AG04450 (cell line): ENCODE measurements around the gene C6orf15. TPM values are rescaled to one million over a fixed set of nuclear protein-coding genes. Genes with fewer than 3 reads are reported as not detected.

Experiments used
- CTCF ChIA-PET: fragments of 300-600, 350-600 bp; formaldehyde crosslinking; extraction: SDS; loops from one replicate; lab custom pipeline; 2022; ENCODE audit warnings: antibody characterized with exemption, inconsistent platforms; lab: Charles Lee
- POLR2A ChIA-PET: fragments of 350-600 bp; formaldehyde crosslinking; extraction: SDS; loops from one replicate; lab custom pipeline; 2021; ENCODE audit warnings: antibody characterized with exemption, inconsistent platforms; lab: Yijun Ruan, JAX
- DNase-seq: peaks from one replicate; pipeline ENCODE4 v3.0.0-alpha.2; 2011; ENCODE audit warnings: low read depth, low spot score
- H3K27ac ChIP-seq: one replicate; pipeline ENCODE4 v1.5.1; 2012; ENCODE audit warnings: low read depth, low read length, control low read depth
- H3K27me3 ChIP-seq: one replicate; pipeline ENCODE4 v1.6.0; 2012; ENCODE audit warnings: low read length; ENCODE audit not compliant: control insufficient read depth, insufficient read depth
- H3K4me3 ChIP-seq: 2 replicates; pipeline ENCODE4 v1.5.1; 2011; ENCODE audit warnings: mild to moderate bottlenecking, low read depth, low read length, control low read depth
- H3K9me3 ChIP-seq: 2 replicates; pipeline ENCODE4 v1.5.1; 2012; ENCODE audit warnings: low read length; ENCODE audit not compliant: control insufficient read depth, insufficient read depth
- polyA plus RNA-seq: library from polyadenylated mRNA; depleted of rRNA; stranded (reverse); fragments of >200 nt; gene quantifications from 2 replicates; pipeline ENCODE4 v1.2.3, GENCODE V29; 2011
- TF ChIP-seq, protein P1 (sequence below): IDR thresholded peaks from 2 replicates; pipeline ENCODE4 v1.5.1; 2011; ENCODE audit warnings: low read depth, low read length, control low read depth, inconsistent platforms

Gene C6orf15
- polyA plus RNA-seq, 1 experiment: not detected

DNA sequence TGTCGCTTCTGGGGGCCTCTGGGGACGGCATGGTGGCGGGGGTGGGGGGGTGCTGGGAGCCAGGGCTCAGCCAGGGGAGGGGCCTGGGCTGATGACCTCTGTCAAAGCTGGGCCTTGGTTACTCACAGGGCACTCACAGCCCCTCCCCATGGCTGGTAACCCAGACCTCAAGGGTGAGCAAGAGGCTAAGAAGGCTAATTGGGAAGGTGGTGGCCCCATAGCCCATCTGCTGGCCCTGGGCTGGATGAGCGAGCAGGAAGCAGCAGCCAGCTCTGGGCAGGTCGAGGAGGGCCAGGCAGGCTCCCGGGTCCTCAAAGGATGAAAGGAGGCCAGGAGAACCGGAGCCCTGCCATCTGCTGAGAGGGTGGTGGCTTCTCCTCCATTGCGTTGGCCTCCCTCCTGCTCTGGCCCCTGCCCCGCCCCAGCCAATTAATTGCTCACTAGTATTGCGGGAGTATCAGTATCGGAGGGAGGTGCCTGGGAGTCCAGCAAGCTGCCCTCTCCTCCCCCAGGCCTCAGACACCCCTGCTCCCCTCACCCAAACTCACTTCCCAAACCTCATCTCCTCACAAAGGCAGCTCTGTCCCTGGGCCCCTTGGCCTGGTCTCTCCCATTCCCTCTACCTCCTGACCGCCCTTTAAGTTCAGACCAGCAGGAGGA, 8.9 kb upstream of the C6orf15 start:
- TF ChIP-seq, protein P1, sequence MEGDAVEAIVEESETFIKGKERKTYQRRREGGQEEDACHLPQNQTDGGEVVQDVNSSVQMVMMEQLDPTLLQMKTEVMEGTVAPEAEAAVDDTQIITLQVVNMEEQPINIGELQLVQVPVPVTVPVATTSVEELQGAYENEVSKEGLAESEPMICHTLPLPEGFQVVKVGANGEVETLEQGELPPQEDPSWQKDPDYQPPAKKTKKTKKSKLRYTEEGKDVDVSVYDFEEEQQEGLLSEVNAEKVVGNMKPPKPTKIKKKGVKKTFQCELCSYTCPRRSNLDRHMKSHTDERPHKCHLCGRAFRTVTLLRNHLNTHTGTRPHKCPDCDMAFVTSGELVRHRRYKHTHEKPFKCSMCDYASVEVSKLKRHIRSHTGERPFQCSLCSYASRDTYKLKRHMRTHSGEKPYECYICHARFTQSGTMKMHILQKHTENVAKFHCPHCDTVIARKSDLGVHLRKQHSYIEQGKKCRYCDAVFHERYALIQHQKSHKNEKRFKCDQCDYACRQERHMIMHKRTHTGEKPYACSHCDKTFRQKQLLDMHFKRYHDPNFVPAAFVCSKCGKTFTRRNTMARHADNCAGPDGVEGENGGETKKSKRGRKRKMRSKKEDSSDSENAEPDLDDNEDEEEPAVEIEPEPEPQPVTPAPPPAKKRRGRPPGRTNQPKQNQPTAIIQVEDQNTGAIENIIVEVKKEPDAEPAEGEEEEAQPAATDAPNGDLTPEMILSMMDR: no peak
- ChIA-PET POLR2A (no interaction called here), CTCF (no interaction called here)
- H3K9me3 ChIP-seq: no peaks in the 10 kb centered on the region; the same call in 1 of the 2 replicates
- no peaks in the 10 kb centered on the region for H3K27me3 ChIP-seq
- H3K4me3 ChIP-seq: no peak overlapping the region
- DNase-seq: no peak
- no peak overlapping the region for H3K27ac ChIP-seq

DNA sequence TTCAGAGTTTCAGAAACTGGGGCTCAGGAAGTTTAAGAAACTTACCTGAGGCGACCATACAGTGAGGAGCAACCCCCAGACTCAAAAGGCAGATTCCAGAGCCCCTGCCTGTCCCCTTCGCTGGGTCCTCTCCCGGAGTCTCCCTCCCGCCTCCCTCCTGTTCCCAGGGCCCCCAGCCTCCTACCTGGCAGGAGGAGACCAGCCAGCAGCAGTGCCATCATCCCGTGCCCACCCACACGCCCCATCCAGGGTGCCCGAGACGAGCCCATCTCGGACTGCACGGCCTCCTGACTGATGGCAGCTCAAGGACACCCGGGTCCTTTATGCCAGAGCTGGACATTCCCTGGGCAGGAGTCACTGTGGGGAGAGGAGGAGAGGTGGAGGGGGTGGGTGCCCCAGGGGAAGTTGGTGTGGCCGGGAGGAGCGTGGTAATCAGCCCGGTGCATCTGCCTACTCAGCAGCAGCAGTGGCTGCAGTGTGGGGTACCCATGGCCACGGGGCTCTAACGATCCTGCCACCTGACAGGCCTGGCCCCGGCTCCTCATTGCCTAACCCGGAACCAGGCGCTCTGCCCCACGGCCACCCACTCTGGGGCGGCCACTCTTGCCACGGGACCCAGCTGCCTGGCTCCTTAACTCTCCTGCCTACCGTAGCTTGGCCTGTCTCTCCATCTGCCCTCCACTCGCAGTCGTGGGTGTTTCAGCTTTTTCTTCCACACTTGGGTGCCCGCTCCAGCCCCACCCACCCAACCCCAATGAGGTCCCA, 8.0 kb upstream of the C6orf15 start, which contains the start of gene CDSN:
TSS of gene CDSN (minus strand) at position 296 of the 765 bp plus-strand sequence. CDS start at position 269, 27 bp downstream.
- no peak within 1 kb of the TSS for H3K4me3 ChIP-seq
- H3K9me3 ChIP-seq: no peaks in the 10 kb centered on the region; the same call in 1 of the 2 replicates
- no peaks in the 10 kb centered on the region for H3K27me3 ChIP-seq
- DNase-seq: no peak
- H3K27ac ChIP-seq: no peak within 1 kb of the TSS
- CTCF ChIA-PET: no interaction called here
- TF ChIP-seq, protein P1: no peak
- POLR2A ChIA-PET: no interaction called here

DNA sequence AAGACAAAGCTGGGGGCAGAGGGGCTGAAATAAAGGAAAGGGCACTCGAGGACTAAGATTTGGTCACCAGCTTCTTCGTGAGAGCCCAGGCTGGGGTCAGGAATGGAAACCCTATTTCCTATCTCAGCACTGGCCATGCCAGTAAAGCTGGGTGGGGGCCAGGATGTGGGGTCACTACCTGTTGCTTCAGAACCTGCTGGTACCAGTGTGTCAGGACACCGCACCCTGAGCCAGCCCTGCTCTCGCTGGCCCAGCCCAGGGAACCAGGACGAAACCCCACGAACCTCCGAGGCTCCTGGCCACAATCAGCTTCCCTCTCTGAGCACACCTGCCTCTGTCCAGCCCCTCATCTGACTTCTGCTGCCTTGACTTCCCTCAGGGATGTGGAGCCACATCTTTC, 5.8 kb upstream of the C6orf15 start:
- H3K4me3 ChIP-seq: no peak overlapping the region
- H3K27me3 ChIP-seq: no peaks in the 10 kb centered on the region
- H3K27ac ChIP-seq: no peak overlapping the region
- no peaks in the 10 kb centered on the region; the same call in 1 of the 2 replicates for H3K9me3 ChIP-seq
- no peak for DNase-seq
- TF ChIP-seq, protein P1: no peak
- ChIA-PET CTCF (interaction anchor here (0.6 to 5.4 kb wide), 5 partner anchors 9 to 102 kb away, joined by 3 to 30 read pairs (median 3); no protein-coding TSS in a partner anchor), POLR2A (interaction anchor here (0.7 kb wide), 1 partner anchor 125 kb away, joined by 6 read pairs; no protein-coding TSS in a partner anchor)

DNA sequence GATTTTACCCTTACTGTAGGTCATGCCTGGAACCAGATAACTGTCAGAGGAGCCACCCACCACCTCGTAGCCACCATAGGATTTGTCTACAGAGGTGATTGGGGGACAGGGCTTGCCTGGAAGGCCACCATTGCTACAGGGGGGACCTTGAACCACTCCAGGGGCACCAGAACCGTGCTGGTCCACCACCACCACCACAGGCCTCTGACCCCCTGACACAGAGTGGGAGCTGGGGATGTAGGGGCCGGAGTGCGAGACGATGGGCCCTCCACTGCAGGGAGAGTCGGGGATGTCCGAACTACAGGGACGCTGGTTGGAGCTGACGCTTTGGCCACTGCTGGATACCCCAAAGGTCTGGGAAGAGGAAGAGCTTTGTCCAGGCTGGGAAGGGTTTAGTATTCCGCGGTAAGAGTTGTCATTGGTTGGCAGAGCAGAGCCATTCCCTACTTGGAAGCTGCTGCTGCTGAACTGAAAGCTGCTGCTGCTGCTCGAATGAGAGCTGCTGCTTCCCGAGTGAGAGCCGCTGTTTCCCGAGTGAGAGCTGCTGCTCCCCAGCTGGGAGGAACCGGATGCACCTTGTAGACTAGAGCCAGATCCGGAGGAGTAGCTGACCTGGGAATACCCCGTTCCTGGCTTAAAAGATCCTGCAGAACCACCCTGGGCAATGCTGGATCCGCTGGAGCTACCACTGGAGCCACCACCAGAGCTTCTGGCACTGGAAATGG, 4.4 kb upstream of the C6orf15 start:
- Histone ChIP-seq H3K4me3 (no peak overlapping the region), H3K27me3 (no peaks in the 10 kb centered on the region), H3K9me3 (no peaks in the 10 kb centered on the region; the same call in 1 of the 2 replicates), H3K27ac (no peak overlapping the region)
- DNase-seq: no peak
- CTCF ChIA-PET: interaction anchor here (1.2 to 5.4 kb wide), 3 partner anchors 15 to 38 kb away, joined by 3 to 30 read pairs (median 3); no protein-coding TSS in a partner anchor
- POLR2A ChIA-PET: no interaction called here
- TF ChIP-seq, protein P1: no peak
